Testis (tissue), 2 donors: Measurements from ENCODE around the gene NUDT22.

Source experiments
- POLR2A ChIP-seq: fragments of 450-650 bp; IDR thresholded peaks from one replicate; pipeline ENCODE4 v1.6.1; 2017; ENCODE audit warnings: antibody characterized with exemption, mild to moderate bottlenecking, moderate library complexity
- TF ChIP-seq, protein P1 (sequence below), 3 experiments: fragments of 450-650 bp in 2 of 3; fragments of 200-600 bp in 1 of 3; sonication (generic) in 1 of 3; IDR thresholded peaks; one replicate each; pipeline ENCODE4 v1.5.1; 2016 to 2019; ENCODE audit warnings: antibody characterized with exemption in 3 of 3, mild to moderate bottlenecking in 2 of 3, moderate library complexity in 1 of 3

- TF ChIP-seq, protein P1, sequence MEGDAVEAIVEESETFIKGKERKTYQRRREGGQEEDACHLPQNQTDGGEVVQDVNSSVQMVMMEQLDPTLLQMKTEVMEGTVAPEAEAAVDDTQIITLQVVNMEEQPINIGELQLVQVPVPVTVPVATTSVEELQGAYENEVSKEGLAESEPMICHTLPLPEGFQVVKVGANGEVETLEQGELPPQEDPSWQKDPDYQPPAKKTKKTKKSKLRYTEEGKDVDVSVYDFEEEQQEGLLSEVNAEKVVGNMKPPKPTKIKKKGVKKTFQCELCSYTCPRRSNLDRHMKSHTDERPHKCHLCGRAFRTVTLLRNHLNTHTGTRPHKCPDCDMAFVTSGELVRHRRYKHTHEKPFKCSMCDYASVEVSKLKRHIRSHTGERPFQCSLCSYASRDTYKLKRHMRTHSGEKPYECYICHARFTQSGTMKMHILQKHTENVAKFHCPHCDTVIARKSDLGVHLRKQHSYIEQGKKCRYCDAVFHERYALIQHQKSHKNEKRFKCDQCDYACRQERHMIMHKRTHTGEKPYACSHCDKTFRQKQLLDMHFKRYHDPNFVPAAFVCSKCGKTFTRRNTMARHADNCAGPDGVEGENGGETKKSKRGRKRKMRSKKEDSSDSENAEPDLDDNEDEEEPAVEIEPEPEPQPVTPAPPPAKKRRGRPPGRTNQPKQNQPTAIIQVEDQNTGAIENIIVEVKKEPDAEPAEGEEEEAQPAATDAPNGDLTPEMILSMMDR (IDR thresholded peaks at IDR 0.05): no peak
- no peak for TF ChIP-seq POLR2A
Measured at GRCh38 chr11:64178203-64178602, 47.9 kb upstream of the NUDT22 start.
